Neural progenitor cell (in vitro differentiated cells): ENCODE results near the gene DIS3L2. TPM values are rescaled to one million over a fixed set of nuclear protein-coding genes. Genes with fewer than 3 reads are reported as not detected.

ENCODE experiments used
- DNase-seq: peaks from one replicate; pipeline ENCODE4 v3.0.0-alpha.2; 2016; ENCODE audit warnings: low spot score
- H2AFZ ChIP-seq: fragments of 200-600 bp; sonication (generic); replicated peaks from 2 replicates; pipeline ENCODE4 v1.6.1; 2016; ENCODE audit warnings: antibody characterized with exemption
- H3F3A ChIP-seq: fragments of 200-600 bp; sonication (generic); 2 replicates; pipeline ENCODE4 v1.6.1; 2016; ENCODE audit warnings: antibody characterized with exemption, low read depth
- H3K27ac ChIP-seq: fragments of 200-600 bp; sonication (generic); 2 replicates; pipeline ENCODE4 v1.5.1; 2016; ENCODE audit warnings: mild to moderate bottlenecking
- H3K27me3 ChIP-seq: fragments of 200-600 bp; sonication (generic); 2 replicates; pipeline ENCODE4 v1.6.1; 2016; ENCODE audit warnings: mild to moderate bottlenecking, moderate library complexity
- H3K36me3 ChIP-seq: fragments of 200-600 bp; sonication (generic); 2 replicates; pipeline ENCODE4 v1.5.1; 2016
- H3K4me1 ChIP-seq: fragments of 200-600 bp; sonication (generic); 2 replicates; pipeline ENCODE4 v1.6.1; 2016; ENCODE audit warnings: mixed run types
- H3K4me2 ChIP-seq: fragments of 200-600 bp; sonication (generic); 2 replicates; pipeline ENCODE4 v1.6.1; 2016
- H3K4me3 ChIP-seq: fragments of 200-600 bp; sonication (generic); 2 replicates; pipeline ENCODE4 v1.5.1; 2016
- H3K79me2 ChIP-seq: fragments of 200-600 bp; sonication (generic); 2 replicates; pipeline ENCODE4 v1.6.1; 2016; ENCODE audit warnings: low read depth
- H3K9ac ChIP-seq: fragments of 200-600 bp; sonication (generic); 2 replicates; pipeline ENCODE4 v1.6.1; 2016
- H3K9me3 ChIP-seq: fragments of 200-600 bp; sonication (generic); 2 replicates; pipeline ENCODE4 v1.5.1; 2016; ENCODE audit warnings: low read depth
- H4K20me1 ChIP-seq: fragments of 200-600 bp; sonication (generic); 2 replicates; pipeline ENCODE4 v1.6.1; 2016; ENCODE audit warnings: low read depth
- H3K27ac Mint-ChIP-seq: 3 replicates; pipeline ENCODE4 v1.8.0; 2021; ENCODE audit warnings: mixed read lengths
- H3K27me3 Mint-ChIP-seq: 2 replicates; pipeline ENCODE4 v1.8.0; 2022; ENCODE audit warnings: low read depth, mild to moderate bottlenecking, inconsistent platforms, moderate library complexity, mixed read lengths; ENCODE audit not compliant: insufficient read depth
- H3K36me3 Mint-ChIP-seq: 3 replicates; pipeline ENCODE4 v1.8.0; 2021; ENCODE audit warnings: mixed read lengths
- H3K4me1 Mint-ChIP-seq: 3 replicates; pipeline ENCODE4 v1.8.0; 2021; ENCODE audit warnings: mixed read lengths
- H3K4me3 Mint-ChIP-seq: 3 replicates; pipeline ENCODE4 v1.8.0; 2021; ENCODE audit warnings: mild to moderate bottlenecking, moderate library complexity, mixed read lengths
- H3K9me3 Mint-ChIP-seq: 3 replicates; pipeline ENCODE4 v1.8.0; 2020; ENCODE audit warnings: mixed read lengths
- CTCF ChIP-seq: fragments of 200-600 bp; sonication (generic); IDR thresholded peaks from 2 replicates; pipeline ENCODE4 v1.5.1; 2017; ENCODE audit warnings: antibody characterized with exemption, mild to moderate bottlenecking
- EZH2 ChIP-seq: fragments of 200-600 bp; sonication (generic); IDR thresholded peaks from 2 replicates; pipeline ENCODE4 v1.6.1; 2017; ENCODE audit warnings: antibody characterized with exemption, mild to moderate bottlenecking, moderate library complexity
- EZH2phosphoT487 ChIP-seq: fragments of 200-600 bp; sonication (generic); IDR thresholded peaks from 2 replicates; pipeline ENCODE4 v1.6.1; 2017; ENCODE audit warnings: antibody characterized with exemption
- total RNA-seq: library from RNA; depleted of rRNA; stranded (reverse); fragments of >200 nt; gene quantifications from 2 replicates; pipeline ENCODE4 v1.2.3, GENCODE V29; 2015; ENCODE audit warnings: low replicate concordance

The DIS3L2 gene
- total RNA-seq, 1 donor from 2014 or later, result 23.2 TPM

GRCh38 chr2:232183279-232183678, 221.8 kb downstream of the DIS3L2 start:
- H3F3A ChIP-seq, result no peaks in the 10 kb centered on the region
- no peak overlapping the region for H3K27ac Mint-ChIP-seq
- no peaks in the 10 kb centered on the region for H3K4me1 ChIP-seq
- H2AFZ ChIP-seq, result no peak overlapping the region
- H3K4me3 ChIP-seq, result no peak overlapping the region
- H3K36me3 ChIP-seq, result no peaks in the 10 kb centered on the region
- no peak overlapping the region for H3K4me2 ChIP-seq
- no peaks in the 10 kb centered on the region for H3K9me3 ChIP-seq
- peaks cover 14% of the 10 kb centered on the region for H3K36me3 Mint-ChIP-seq
- peaks cover 2% of the 10 kb centered on the region for H3K27me3 Mint-ChIP-seq
- TF ChIP-seq EZH2 (no peak), EZH2phosphoT487 (no peak)
- no peaks in the 10 kb centered on the region for H3K79me2 ChIP-seq
- H3K27me3 ChIP-seq, result no peaks in the 10 kb centered on the region
- no peak overlapping the region for H3K9ac ChIP-seq
- no peaks in the 10 kb centered on the region for H3K4me1 Mint-ChIP-seq
- H4K20me1 ChIP-seq, result no peaks in the 10 kb centered on the region
- H3K4me3 Mint-ChIP-seq, result no peak overlapping the region
- no peak overlapping the region for H3K27ac ChIP-seq
- DNase-seq, result no peak
- peaks cover 10% of the 10 kb centered on the region for H3K9me3 Mint-ChIP-seq

GRCh38 chr2:232184346-232184745, 222.8 kb downstream of the DIS3L2 start:
- Histone ChIP-seq H3K4me2 (no peak overlapping the region), H3K9ac (no peak overlapping the region), H2AFZ (no peak overlapping the region), H4K20me1 (no peaks in the 10 kb centered on the region), H3K36me3 (no peaks in the 10 kb centered on the region), H3K27me3 (no peaks in the 10 kb centered on the region), H3K9me3 (no peaks in the 10 kb centered on the region), H3K4me1 (no peaks in the 10 kb centered on the region), H3K27ac (no peak overlapping the region), H3F3A (no peaks in the 10 kb centered on the region), H3K79me2 (no peaks in the 10 kb centered on the region), H3K4me3 (no peak overlapping the region)
- peaks cover 16% of the 10 kb centered on the region for H3K36me3 Mint-ChIP-seq
- H3K27ac Mint-ChIP-seq, result no peak overlapping the region
- peaks cover 2% of the 10 kb centered on the region for H3K27me3 Mint-ChIP-seq
- no peak overlapping the region for H3K4me3 Mint-ChIP-seq
- DNase-seq, result no peak
- peaks cover 10% of the 10 kb centered on the region for H3K9me3 Mint-ChIP-seq
- no peak for TF ChIP-seq CTCF
- no peak for TF ChIP-seq EZH2phosphoT487
- TF ChIP-seq EZH2, result no peak
- no peaks in the 10 kb centered on the region for H3K4me1 Mint-ChIP-seq

GRCh38 chr2:232190796-232191195, 229.3 kb downstream of the DIS3L2 start:
- no peak for TF ChIP-seq CTCF
- no peak for TF ChIP-seq EZH2
- TF ChIP-seq EZH2phosphoT487, result no peak
- no peak overlapping the region for H3K9ac ChIP-seq
- no peaks in the 10 kb centered on the region for H3F3A ChIP-seq
- Mint-ChIP-seq H3K36me3 (peaks cover 14% of the 10 kb centered on the region), H3K4me1 (no peaks in the 10 kb centered on the region), H3K4me3 (no peak overlapping the region), H3K9me3 (peaks cover 2% of the 10 kb centered on the region), H3K27ac (no peak overlapping the region), H3K27me3 (no peaks in the 10 kb centered on the region)
- no peaks in the 10 kb centered on the region for H3K36me3 ChIP-seq
- DNase-seq, result no peak
- H2AFZ ChIP-seq, result no peak overlapping the region
- no peaks in the 10 kb centered on the region for H3K79me2 ChIP-seq
- no peaks in the 10 kb centered on the region for H4K20me1 ChIP-seq
- H3K4me3 ChIP-seq, result no peak overlapping the region
- no peaks in the 10 kb centered on the region for H3K27me3 ChIP-seq
- no peak overlapping the region for H3K4me2 ChIP-seq
- no peaks in the 10 kb centered on the region for H3K9me3 ChIP-seq
- no peaks in the 10 kb centered on the region for H3K4me1 ChIP-seq
- no peak overlapping the region for H3K27ac ChIP-seq

- no peaks in the 10 kb centered on the region for H3K36me3 ChIP-seq
- no peak overlapping the region for H3K4me3 ChIP-seq
- no peak overlapping the region for H3K27ac ChIP-seq
- Mint-ChIP-seq H3K4me3 (no peak overlapping the region), H3K36me3 (peaks cover 15% of the 10 kb centered on the region), H3K9me3 (peaks cover 2% of the 10 kb centered on the region), H3K4me1 (peaks cover 6% of the 10 kb centered on the region), H3K27ac (no peak overlapping the region), H3K27me3 (no peaks in the 10 kb centered on the region)
- no peak overlapping the region for H2AFZ ChIP-seq
- no peaks in the 10 kb centered on the region for H4K20me1 ChIP-seq
- no peaks in the 10 kb centered on the region for H3K9me3 ChIP-seq
- no peaks in the 10 kb centered on the region for H3F3A ChIP-seq
- peaks cover 7% of the 10 kb centered on the region for H3K4me1 ChIP-seq
- no peak for DNase-seq
- H3K9ac ChIP-seq, result no peak overlapping the region
- TF ChIP-seq CTCF, result no peak
- TF ChIP-seq EZH2phosphoT487, result no peak
- H3K79me2 ChIP-seq, result no peaks in the 10 kb centered on the region
- no peak overlapping the region for H3K4me2 ChIP-seq
- no peaks in the 10 kb centered on the region for H3K27me3 ChIP-seq
These were observed 234.0 kb downstream of the DIS3L2 start for GRCh38 chr2:232195487-232195886.
